Measurements from ENCODE around the gene TCEA3.

Gene TCEA3

GRCh38 chr1:23419180-23419579, 5.4 kb downstream of the TCEA3 start:
- no peak for DNase-seq

- DNase-seq = peak; percentile 81
These were observed 7.0 kb downstream of the TCEA3 start for GRCh38 chr1:23417570-23417969.

GRCh38 chr1:23416964-23417363, 7.6 kb downstream of the TCEA3 start:
- DNase-seq = no peak

GRCh38 chr1:23408797-23409290, 15.7 kb downstream of the TCEA3 start:
- DNase-seq = no peak

- no peak for DNase-seq
These were observed 17.4 kb downstream of the TCEA3 start for GRCh38 chr1:23407016-23407630.

GRCh38 chr1:23405946-23406345, 18.6 kb downstream of the TCEA3 start:
- DNase-seq = no peak

GRCh38 chr1:23403735-23404486, 20.6 kb downstream of the TCEA3 start:
- peak; percentile 97 for DNase-seq

GRCh38 chr1:23403355-23403734, 21.2 kb downstream of the TCEA3 start:
- DNase-seq = no peak

GRCh38 chr1:23403038-23403336, 21.6 kb downstream of the TCEA3 start:
- peak; percentile 32 for DNase-seq

GRCh38 chr1:23402286-23403037, 22.1 kb downstream of the TCEA3 start:
- DNase-seq = no peak

GRCh38 chr1:23401313-23401712, 23.2 kb downstream of the TCEA3 start:
- no peak for DNase-seq

- DNase-seq = no peak
These were observed 24.0 kb downstream of the TCEA3 start for GRCh38 chr1:23400324-23401114.

- no peak for DNase-seq
These were observed 25.3 kb downstream of the TCEA3 start for GRCh38 chr1:23399229-23399628.

GRCh38 chr1:23397908-23398307, 26.6 kb downstream of the TCEA3 start:
- no peak for DNase-seq

GRCh38 chr1:23396380-23396779, 28.2 kb downstream of the TCEA3 start:
- DNase-seq = no peak

- DNase-seq = no peak
These were observed 28.7 kb downstream of the TCEA3 start for GRCh38 chr1:23395849-23396248.

- DNase-seq = no peak
These were observed 29.3 kb downstream of the TCEA3 start for GRCh38 chr1:23395154-23395724.

- DNase-seq = no peak
These were observed 29.9 kb downstream of the TCEA3 start for GRCh38 chr1:23394684-23395083.

- no peak for DNase-seq
These were observed 30.4 kb downstream of the TCEA3 start for GRCh38 chr1:23394181-23394580.

GRCh38 chr1:23393706-23394105, 30.8 kb downstream of the TCEA3 start:
- no peak for DNase-seq

GRCh38 chr1:23392125-23392855, 32.3 kb downstream of the TCEA3 start:
- no peak for DNase-seq

- no peak for DNase-seq
These were observed 34.7 kb downstream of the TCEA3 start for GRCh38 chr1:23389837-23390321.
